Lower leg skin (tissue), 4 donors: Measurements from ENCODE around the gene CDRT4. TPM values are rescaled to one million over a fixed set of nuclear protein-coding genes. Genes with fewer than 3 reads are reported as not detected.
A peak's percentile ranks its signal among the peaks of the same experiment; 100 is the strongest.

Source experiments
- DNase-seq, 2 donors: peaks; one replicate each; pipeline ENCODE4 v3.0.0-alpha.2; 2019; ENCODE audit warnings: low spot score in 2 of 2
- H3K4me3 ChIP-seq: fragments of 200-600 bp; sonication (generic); 2 replicates; pipeline ENCODE4 v1.5.1; 2017; ENCODE audit warnings: mild to moderate bottlenecking, low read depth; ENCODE audit not compliant: poor library complexity, severe bottlenecking
- POLR2A ChIP-seq, 2 donors: fragments of 450-650 bp; IDR thresholded peaks; one replicate each; pipeline ENCODE4 v1.6.1; 2016 to 2017; ENCODE audit warnings: antibody characterized with exemption in 2 of 2, mild to moderate bottlenecking in 1 of 2, moderate library complexity in 1 of 2
- WGBS, 2 donors: methylation state at CpG; one replicate each; pipeline ENCODE4 v1.1.5; 2018; 5-methylcytosine and 5-hydroxymethylcytosine counted together
- intact Hi-C: fragments of 100-400 bp; cut with DNase I; formaldehyde crosslinking; loops from one replicate; pipeline ENCODE4 v1.15.0; 2023; ENCODE audit warnings: low total_unique reads
- total RNA-seq, 4 donors: library from RNA; depleted of rRNA; stranded (reverse); fragments of >200 nt; gene quantifications; one replicate each; pipeline ENCODE4 v1.1.0, GENCODE V29; 2016
- TF ChIP-seq, protein P1 (sequence below), 3 donors: fragments of 450-650 bp; IDR thresholded peaks; one replicate each; pipeline ENCODE4 v1.5.1; 2016; ENCODE audit warnings: antibody characterized with exemption in 3 of 3, mild to moderate bottlenecking in 3 of 3, moderate library complexity in 2 of 3

Gene CDRT4
- total RNA-seq, 4 donors from 2014 or later: 0.52 to 4.0 (median 3.8) TPM; not detected in 1

GRCh38 chr17:15399443-15399842 lies 68.0 kb downstream of the CDRT4 start:
- TF ChIP-seq, protein P1, sequence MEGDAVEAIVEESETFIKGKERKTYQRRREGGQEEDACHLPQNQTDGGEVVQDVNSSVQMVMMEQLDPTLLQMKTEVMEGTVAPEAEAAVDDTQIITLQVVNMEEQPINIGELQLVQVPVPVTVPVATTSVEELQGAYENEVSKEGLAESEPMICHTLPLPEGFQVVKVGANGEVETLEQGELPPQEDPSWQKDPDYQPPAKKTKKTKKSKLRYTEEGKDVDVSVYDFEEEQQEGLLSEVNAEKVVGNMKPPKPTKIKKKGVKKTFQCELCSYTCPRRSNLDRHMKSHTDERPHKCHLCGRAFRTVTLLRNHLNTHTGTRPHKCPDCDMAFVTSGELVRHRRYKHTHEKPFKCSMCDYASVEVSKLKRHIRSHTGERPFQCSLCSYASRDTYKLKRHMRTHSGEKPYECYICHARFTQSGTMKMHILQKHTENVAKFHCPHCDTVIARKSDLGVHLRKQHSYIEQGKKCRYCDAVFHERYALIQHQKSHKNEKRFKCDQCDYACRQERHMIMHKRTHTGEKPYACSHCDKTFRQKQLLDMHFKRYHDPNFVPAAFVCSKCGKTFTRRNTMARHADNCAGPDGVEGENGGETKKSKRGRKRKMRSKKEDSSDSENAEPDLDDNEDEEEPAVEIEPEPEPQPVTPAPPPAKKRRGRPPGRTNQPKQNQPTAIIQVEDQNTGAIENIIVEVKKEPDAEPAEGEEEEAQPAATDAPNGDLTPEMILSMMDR (IDR thresholded peaks at IDR 0.05): no peak
- no peak for TF ChIP-seq POLR2A (IDR thresholded peaks at IDR 0.05)
- peak in 1 of 2 donors; percentile 73 for DNase-seq
- intact Hi-C loops: no loop called here
- no peak overlapping the region for H3K4me3 ChIP-seq
- 87 to 88% methylated on average over 6 of the region's 6 CpGs for WGBS, 2 donors

- DNase-seq: peak; percentile 63 to 91
- WGBS, 2 donors: 41 to 44% methylated on average over 5 of the region's 5 CpGs
- TF ChIP-seq, protein P1 (IDR thresholded peaks at IDR 0.05): no peak
- no peak for TF ChIP-seq POLR2A (IDR thresholded peaks at IDR 0.05)
- H3K4me3 ChIP-seq: no peak overlapping the region
- intact Hi-C loops: no loop called here
These were observed 68.6 kb downstream of the CDRT4 start for GRCh38 chr17:15398736-15399331.

DNA sequence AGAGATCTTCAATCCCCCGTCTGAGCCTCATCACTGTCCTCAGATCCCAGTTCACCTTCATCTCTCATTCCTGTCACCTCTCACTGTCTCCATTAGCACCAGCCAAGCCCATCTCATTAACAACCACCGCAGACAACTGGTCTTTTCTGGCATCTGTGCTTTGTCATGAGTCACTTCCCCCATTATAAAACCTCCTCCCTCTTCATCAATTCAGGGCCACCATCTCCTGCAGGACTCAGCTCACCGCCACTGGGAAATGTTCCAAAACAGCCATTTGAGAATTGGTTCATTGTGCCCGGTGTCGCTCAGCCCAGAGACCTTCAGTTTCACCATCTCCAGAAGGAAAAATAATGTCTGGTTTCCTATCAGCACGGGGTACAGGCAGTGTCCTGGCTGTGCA lies 69.1 kb downstream of the CDRT4 start:
- 30 to 34% methylated on average over 6 of the region's 6 CpGs for WGBS, 2 donors
- no peak for TF ChIP-seq POLR2A (IDR thresholded peaks at IDR 0.05)
- TF ChIP-seq, protein P1 (IDR thresholded peaks at IDR 0.05): no peak
- H3K4me3 ChIP-seq: no peak overlapping the region
- DNase-seq: no peak
- intact Hi-C loops: no loop called here

GRCh38 chr17:15397620-15398019 lies 69.8 kb downstream of the CDRT4 start:
- no peak overlapping the region for H3K4me3 ChIP-seq
- TF ChIP-seq, protein P1 (IDR thresholded peaks at IDR 0.05): no peak
- no peak for TF ChIP-seq POLR2A (IDR thresholded peaks at IDR 0.05)
- DNase-seq: no peak
- intact Hi-C loops: no loop called here
- WGBS, 2 donors: 62 to 63% methylated on average over 5 of the region's 5 CpGs

GRCh38 chr17:15395091-15395490 lies 72.3 kb downstream of the CDRT4 start:
- WGBS, 2 donors: 53 to 62% methylated on average over 4 of the region's 4 CpGs
- no peak for DNase-seq
- intact Hi-C loops: no loop called here
- no peak overlapping the region for H3K4me3 ChIP-seq
- TF ChIP-seq POLR2A (IDR thresholded peaks at IDR 0.05): no peak
- TF ChIP-seq, protein P1 (IDR thresholded peaks at IDR 0.05): no peak

DNA sequence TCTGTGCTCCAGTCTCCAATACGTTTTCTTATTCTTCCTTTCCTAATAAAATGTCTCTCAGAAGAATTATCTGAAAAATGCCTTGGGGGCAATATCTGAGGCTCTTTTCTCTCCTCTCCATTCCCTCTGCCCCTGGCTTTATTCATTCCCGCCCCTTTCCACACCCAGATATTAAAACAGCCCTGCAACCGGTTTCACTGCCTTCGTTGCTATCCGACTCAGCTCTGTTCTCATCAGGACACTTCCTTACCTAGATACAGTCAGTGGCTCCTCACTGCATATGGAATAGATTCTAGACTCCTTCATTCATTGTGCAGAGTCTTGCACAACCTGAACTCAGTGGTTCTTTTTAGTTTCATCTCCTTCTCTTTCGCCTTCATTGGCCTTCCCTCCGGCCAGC lies 74.0 kb downstream of the CDRT4 start:
- H3K4me3 ChIP-seq: no peak overlapping the region
- intact Hi-C loops: no loop called here
- TF ChIP-seq, protein P1 (IDR thresholded peaks at IDR 0.05): no peak
- TF ChIP-seq POLR2A (IDR thresholded peaks at IDR 0.05): no peak
- DNase-seq: no peak
- 57 to 73% methylated on average over 7 of the region's 7 CpGs for WGBS, 2 donors
